DND-41 (cell line): ENCODE results near the gene BNC2.

Experiments
- CTCF ChIP-seq: IDR thresholded peaks from 2 replicates; pipeline ENCODE4 v1.5.1; 2012; ENCODE audit warnings: borderline replicate concordance, low read length, moderate library complexity, mild to moderate bottlenecking; ENCODE audit not compliant: poor library complexity, severe bottlenecking; ENCODE audit errors: extremely low read depth
- EZH2 ChIP-seq: IDR thresholded peaks from 3 replicates; pipeline ENCODE4 v1.6.1; 2012; ENCODE audit warnings: borderline replicate concordance, low read depth, mild to moderate bottlenecking, moderate library complexity, low read length, inconsistent platforms; ENCODE audit not compliant: severe bottlenecking

- no peak for TF ChIP-seq CTCF
- no peak for TF ChIP-seq EZH2
Observed at GRCh38 chr9:16680541-16680940, 189.9 kb downstream of the BNC2 start.
